HEK293 (cell line): ENCODE results near the gene ASB6.
A peak's percentile ranks its signal among the peaks of the same experiment; 100 is the strongest.

Experiments used
- GFI1B ChIP-seq: fragments of 450-650 bp; formaldehyde crosslinking; IDR thresholded peaks from 2 replicates; pipeline ENCODE4 v1.5.1; 2016; ENCODE audit warnings: missing biosample characterization, missing genetic modification characterization
- GLIS2 ChIP-seq: fragments of 450-650 bp; formaldehyde crosslinking; IDR thresholded peaks from 2 replicates; pipeline ENCODE4 v1.5.1; 2016; ENCODE audit warnings: missing biosample characterization, missing genetic modification characterization
- PRDM6 ChIP-seq: fragments of 450-650 bp; formaldehyde crosslinking; IDR thresholded peaks from 2 replicates; pipeline ENCODE4 v1.5.1; 2017; ENCODE audit warnings: missing biosample characterization, missing genetic modification characterization
- TCF7L2 ChIP-seq: IDR thresholded peaks from 2 replicates; pipeline ENCODE4 v1.6.1; 2011; ENCODE audit warnings: low read depth, mild to moderate bottlenecking, inconsistent platforms, low read length, moderate library complexity, borderline replicate concordance
- YY2 ChIP-seq: fragments of 450-650 bp; formaldehyde crosslinking; IDR thresholded peaks from 2 replicates; pipeline ENCODE4 v1.5.1; 2016; ENCODE audit warnings: missing biosample characterization, missing genetic modification characterization
- ZBTB44 ChIP-seq: fragments of 450-650 bp; IDR thresholded peaks from 2 replicates; pipeline ENCODE4 v1.5.1; 2018; ENCODE audit warnings: missing biosample characterization, mild to moderate bottlenecking, missing genetic modification characterization
- ZBTB48 ChIP-seq: fragments of 450-650 bp; formaldehyde crosslinking; IDR thresholded peaks from 2 replicates; pipeline ENCODE4 v1.5.1; 2016; ENCODE audit warnings: missing biosample characterization, missing genetic modification characterization
- ZFP3 ChIP-seq: fragments of 450-650 bp; formaldehyde crosslinking; IDR thresholded peaks from 2 replicates; pipeline ENCODE4 v1.5.1; 2016; ENCODE audit warnings: low read depth, missing biosample characterization, missing genetic modification characterization
- ZNF132 ChIP-seq: fragments of 450-650 bp; formaldehyde crosslinking; IDR thresholded peaks from 2 replicates; pipeline ENCODE4 v1.5.1; 2017; ENCODE audit warnings: missing biosample characterization, missing genetic modification characterization, borderline replicate concordance
- ZNF148 ChIP-seq: fragments of 450-650 bp; formaldehyde crosslinking; IDR thresholded peaks from 2 replicates; pipeline ENCODE4 v1.5.0; 2017; ENCODE audit warnings: missing biosample characterization, missing genetic modification characterization, borderline replicate concordance
- ZNF211 ChIP-seq: fragments of 450-650 bp; formaldehyde crosslinking; IDR thresholded peaks from 2 replicates; pipeline ENCODE4 v1.5.1; 2016; ENCODE audit warnings: low read depth, missing biosample characterization, missing genetic modification characterization
- ZNF391 ChIP-seq: fragments of 450-650 bp; formaldehyde crosslinking; IDR thresholded peaks from 2 replicates; pipeline ENCODE4 v1.5.1; 2016; ENCODE audit warnings: low read depth, missing biosample characterization, missing genetic modification characterization, borderline replicate concordance
- ZNF404 ChIP-seq: fragments of 450-650 bp; formaldehyde crosslinking; IDR thresholded peaks from 2 replicates; pipeline ENCODE4 v1.5.1; 2017; ENCODE audit warnings: missing biosample characterization, missing genetic modification characterization
- ZNF561 ChIP-seq: fragments of 450-650 bp; IDR thresholded peaks from 2 replicates; pipeline ENCODE4 v1.5.1; 2018; ENCODE audit warnings: missing biosample characterization, missing genetic modification characterization, borderline replicate concordance
- ZNF626 ChIP-seq: fragments of 450-650 bp; sonication (Bioruptor Pico); formaldehyde crosslinking; IDR thresholded peaks from 2 replicates; pipeline ENCODE4 v1.5.1; 2018; ENCODE audit warnings: missing biosample characterization, missing genetic modification characterization, inconsistent platforms
- ZNF785 ChIP-seq: fragments of 450-650 bp; formaldehyde crosslinking; IDR thresholded peaks from 2 replicates; pipeline ENCODE4 v1.5.1; 2016; ENCODE audit warnings: missing biosample characterization, missing genetic modification characterization
- TF ChIP-seq, protein P1 (sequence below): fragments of 450-650 bp; formaldehyde crosslinking; IDR thresholded peaks from 2 replicates; pipeline ENCODE4 v1.5.1; 2016; ENCODE audit warnings: missing biosample characterization, missing genetic modification characterization
- TF ChIP-seq, protein P2 (sequence below): fragments of 450-650 bp; formaldehyde crosslinking; IDR thresholded peaks from 2 replicates; pipeline ENCODE4 v1.5.1; 2017; ENCODE audit warnings: missing biosample characterization, mild to moderate bottlenecking, missing genetic modification characterization, moderate library complexity
- TF ChIP-seq, protein P3 (sequence below): fragments of 450-650 bp; formaldehyde crosslinking; IDR thresholded peaks from 2 replicates; pipeline ENCODE4 v1.5.1; 2016; ENCODE audit warnings: missing biosample characterization, missing genetic modification characterization
- TF ChIP-seq, protein P4 (sequence below): fragments of 450-650 bp; formaldehyde crosslinking; IDR thresholded peaks from 2 replicates; pipeline ENCODE4 v1.5.1; 2016; ENCODE audit warnings: missing biosample characterization, missing genetic modification characterization

Gene ASB6

GRCh38 chr9:129640086-129640870 lies 1.7 kb downstream of the ASB6 start (continued):
- TF ChIP-seq, protein P1, sequence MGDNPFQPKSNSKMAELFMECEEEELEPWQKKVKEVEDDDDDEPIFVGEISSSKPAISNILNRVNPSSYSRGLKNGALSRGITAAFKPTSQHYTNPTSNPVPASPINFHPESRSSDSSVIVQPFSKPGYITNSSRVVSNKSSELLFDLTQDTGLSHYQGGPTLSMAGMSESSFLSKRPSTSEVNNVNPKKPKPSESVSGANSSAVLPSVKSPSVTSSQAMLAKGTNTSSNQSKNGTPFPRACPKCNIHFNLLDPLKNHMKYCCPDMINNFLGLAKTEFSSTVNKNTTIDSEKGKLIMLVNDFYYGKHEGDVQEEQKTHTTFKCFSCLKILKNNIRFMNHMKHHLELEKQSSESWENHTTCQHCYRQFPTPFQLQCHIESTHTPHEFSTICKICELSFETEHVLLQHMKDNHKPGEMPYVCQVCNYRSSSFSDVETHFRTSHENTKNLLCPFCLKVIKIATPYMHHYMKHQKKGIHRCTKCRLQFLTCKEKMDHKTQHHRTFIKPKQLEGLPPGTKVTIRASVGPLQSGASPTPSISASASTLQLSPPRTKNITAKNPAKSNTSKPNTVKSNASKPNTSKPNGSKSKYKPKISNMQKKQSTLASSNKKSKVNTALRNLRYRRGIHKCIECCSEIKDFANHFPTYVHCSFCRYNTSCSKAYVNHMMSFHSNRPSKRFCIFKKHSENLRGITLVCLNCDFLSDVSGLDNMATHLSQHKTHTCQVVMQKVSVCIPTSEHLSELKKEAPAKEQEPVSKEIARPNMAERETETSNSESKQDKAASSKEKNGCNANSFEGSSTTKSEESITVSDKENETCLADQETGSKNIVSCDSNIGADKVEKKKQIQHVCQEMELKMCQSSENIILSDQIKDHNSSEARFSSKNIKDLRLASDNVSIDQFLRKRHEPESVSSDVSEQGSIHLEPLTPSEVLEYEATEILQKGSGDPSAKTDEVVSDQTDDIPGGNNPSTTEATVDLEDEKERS (tag by site-specific recombination), result no peak
- TF ChIP-seq YY2 (tag by site-specific recombination) (peak; percentile 64), ZNF785 (tag by site-specific recombination) (no peak), ZBTB44 (tag by site-specific recombination) (peak; percentile 98), TCF7L2 (no peak), PRDM6 (tag by site-specific recombination) (peak; percentile 99), ZNF561 (tag by site-specific recombination) (peak; percentile 99), ZNF626 (tag by site-specific recombination) (no peak), ZNF132 (tag by site-specific recombination) (no peak), ZNF391 (tag by site-specific recombination) (peak; percentile 61; the same call in 1 of the 2 replicates), ZNF211 (no peak), ZNF148 (no peak), GFI1B (tag by site-specific recombination) (no peak), ZFP3 (tag by site-specific recombination) (no peak), ZBTB48 (peak; percentile 97), GLIS2 (peak; percentile 92), ZNF404 (no peak)
- TF ChIP-seq, protein P2, sequence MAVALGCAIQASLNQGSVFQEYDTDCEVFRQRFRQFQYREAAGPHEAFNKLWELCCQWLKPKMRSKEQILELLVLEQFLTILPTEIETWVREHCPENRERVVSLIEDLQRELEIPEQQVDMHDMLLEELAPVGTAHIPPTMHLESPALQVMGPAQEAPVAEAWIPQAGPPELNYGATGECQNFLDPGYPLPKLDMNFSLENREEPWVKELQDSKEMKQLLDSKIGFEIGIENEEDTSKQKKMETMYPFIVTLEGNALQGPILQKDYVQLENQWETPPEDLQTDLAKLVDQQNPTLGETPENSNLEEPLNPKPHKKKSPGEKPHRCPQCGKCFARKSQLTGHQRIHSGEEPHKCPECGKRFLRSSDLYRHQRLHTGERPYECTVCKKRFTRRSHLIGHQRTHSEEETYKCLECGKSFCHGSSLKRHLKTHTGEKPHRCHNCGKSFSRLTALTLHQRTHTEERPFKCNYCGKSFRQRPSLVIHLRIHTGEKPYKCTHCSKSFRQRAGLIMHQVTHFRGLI (tag by site-specific recombination), result no peak; the same call in 1 of the 2 replicates
- TF ChIP-seq, protein P3, sequence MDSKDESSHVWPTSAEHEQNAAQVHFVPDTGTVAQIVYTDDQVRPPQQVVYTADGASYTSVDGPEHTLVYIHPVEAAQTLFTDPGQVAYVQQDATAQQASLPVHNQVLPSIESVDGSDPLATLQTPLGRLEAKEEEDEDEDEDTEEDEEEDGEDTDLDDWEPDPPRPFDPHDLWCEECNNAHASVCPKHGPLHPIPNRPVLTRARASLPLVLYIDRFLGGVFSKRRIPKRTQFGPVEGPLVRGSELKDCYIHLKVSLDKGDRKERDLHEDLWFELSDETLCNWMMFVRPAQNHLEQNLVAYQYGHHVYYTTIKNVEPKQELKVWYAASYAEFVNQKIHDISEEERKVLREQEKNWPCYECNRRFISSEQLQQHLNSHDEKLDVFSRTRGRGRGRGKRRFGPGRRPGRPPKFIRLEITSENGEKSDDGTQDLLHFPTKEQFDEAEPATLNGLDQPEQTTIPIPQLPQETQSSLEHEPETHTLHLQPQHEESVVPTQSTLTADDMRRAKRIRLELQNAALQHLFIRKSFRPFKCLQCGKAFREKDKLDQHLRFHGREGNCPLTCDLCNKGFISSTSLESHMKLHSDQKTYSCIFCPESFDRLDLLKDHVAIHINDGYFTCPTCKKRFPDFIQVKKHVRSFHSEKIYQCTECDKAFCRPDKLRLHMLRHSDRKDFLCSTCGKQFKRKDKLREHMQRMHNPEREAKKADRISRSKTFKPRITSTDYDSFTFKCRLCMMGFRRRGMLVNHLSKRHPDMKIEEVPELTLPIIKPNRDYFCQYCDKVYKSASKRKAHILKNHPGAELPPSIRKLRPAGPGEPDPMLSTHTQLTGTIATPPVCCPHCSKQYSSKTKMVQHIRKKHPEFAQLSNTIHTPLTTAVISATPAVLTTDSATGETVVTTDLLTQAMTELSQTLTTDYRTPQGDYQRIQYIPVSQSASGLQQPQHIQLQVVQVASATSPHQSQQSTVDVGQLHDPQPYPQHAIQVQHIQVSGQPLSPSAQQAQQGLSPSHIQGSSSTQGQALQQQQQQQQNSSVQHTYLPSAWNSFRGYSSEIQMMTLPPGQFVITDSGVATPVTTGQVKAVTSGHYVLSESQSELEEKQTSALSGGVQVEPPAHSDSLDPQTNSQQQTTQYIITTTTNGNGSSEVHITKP (tag by site-specific recombination), result peak; percentile 99
- TF ChIP-seq, protein P4, sequence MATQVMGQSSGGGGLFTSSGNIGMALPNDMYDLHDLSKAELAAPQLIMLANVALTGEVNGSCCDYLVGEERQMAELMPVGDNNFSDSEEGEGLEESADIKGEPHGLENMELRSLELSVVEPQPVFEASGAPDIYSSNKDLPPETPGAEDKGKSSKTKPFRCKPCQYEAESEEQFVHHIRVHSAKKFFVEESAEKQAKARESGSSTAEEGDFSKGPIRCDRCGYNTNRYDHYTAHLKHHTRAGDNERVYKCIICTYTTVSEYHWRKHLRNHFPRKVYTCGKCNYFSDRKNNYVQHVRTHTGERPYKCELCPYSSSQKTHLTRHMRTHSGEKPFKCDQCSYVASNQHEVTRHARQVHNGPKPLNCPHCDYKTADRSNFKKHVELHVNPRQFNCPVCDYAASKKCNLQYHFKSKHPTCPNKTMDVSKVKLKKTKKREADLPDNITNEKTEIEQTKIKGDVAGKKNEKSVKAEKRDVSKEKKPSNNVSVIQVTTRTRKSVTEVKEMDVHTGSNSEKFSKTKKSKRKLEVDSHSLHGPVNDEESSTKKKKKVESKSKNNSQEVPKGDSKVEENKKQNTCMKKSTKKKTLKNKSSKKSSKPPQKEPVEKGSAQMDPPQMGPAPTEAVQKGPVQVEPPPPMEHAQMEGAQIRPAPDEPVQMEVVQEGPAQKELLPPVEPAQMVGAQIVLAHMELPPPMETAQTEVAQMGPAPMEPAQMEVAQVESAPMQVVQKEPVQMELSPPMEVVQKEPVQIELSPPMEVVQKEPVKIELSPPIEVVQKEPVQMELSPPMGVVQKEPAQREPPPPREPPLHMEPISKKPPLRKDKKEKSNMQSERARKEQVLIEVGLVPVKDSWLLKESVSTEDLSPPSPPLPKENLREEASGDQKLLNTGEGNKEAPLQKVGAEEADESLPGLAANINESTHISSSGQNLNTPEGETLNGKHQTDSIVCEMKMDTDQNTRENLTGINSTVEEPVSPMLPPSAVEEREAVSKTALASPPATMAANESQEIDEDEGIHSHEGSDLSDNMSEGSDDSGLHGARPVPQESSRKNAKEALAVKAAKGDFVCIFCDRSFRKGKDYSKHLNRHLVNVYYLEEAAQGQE (tag by site-specific recombination), result no peak
